Nephron progenitor cell (in vitro differentiated cells): ENCODE data around the gene DGKH.

Source experiments
- DNase-seq: peaks from one replicate; pipeline ENCODE4 v3.0.0; 2021
- H3K27ac Mint-ChIP-seq: 2 replicates; pipeline ENCODE4 v1.8.0; 2021; ENCODE audit warnings: mild to moderate bottlenecking, moderate library complexity, mixed read lengths
- H3K27me3 Mint-ChIP-seq: 2 replicates; pipeline ENCODE4 v1.8.0; 2021; ENCODE audit warnings: mild to moderate bottlenecking, low read depth, mixed read lengths; ENCODE audit not compliant: poor library complexity
- H3K36me3 Mint-ChIP-seq: 2 replicates; pipeline ENCODE4 v1.8.0; 2021; ENCODE audit warnings: low read depth, mixed read lengths
- H3K4me1 Mint-ChIP-seq: 2 replicates; pipeline ENCODE4 v1.8.0; 2021; ENCODE audit warnings: mixed read lengths
- H3K4me3 Mint-ChIP-seq: 2 replicates; pipeline ENCODE4 v1.8.0; 2021; ENCODE audit warnings: mild to moderate bottlenecking, moderate library complexity, mixed read lengths
- H3K9me3 Mint-ChIP-seq: 2 replicates; pipeline ENCODE4 v1.8.0; 2021; ENCODE audit warnings: mild to moderate bottlenecking, moderate library complexity, mixed read lengths
- CTCF ChIP-seq: fragments of 200-600 bp; sonication (generic); IDR thresholded peaks from 2 replicates; pipeline ENCODE4 v1.5.0; 2021; ENCODE audit warnings: antibody characterized with exemption

The DGKH gene

GRCh38 chr13:42099962-42100675, 51.7 kb downstream of the DGKH start:
- no peak for DNase-seq
- Mint-ChIP-seq H3K4me1 (no peaks in the 10 kb centered on the region), H3K27me3 (peaks cover 7% of the 10 kb centered on the region), H3K36me3 (peaks cover 39% of the 10 kb centered on the region), H3K9me3 (peaks cover 9% of the 10 kb centered on the region), H3K4me3 (no peak overlapping the region), H3K27ac (no peak overlapping the region)
- no peak for TF ChIP-seq CTCF

- no peak for TF ChIP-seq CTCF
- Mint-ChIP-seq H3K36me3 (peaks cover 40% of the 10 kb centered on the region), H3K27me3 (peaks cover 7% of the 10 kb centered on the region), H3K4me3 (no peak overlapping the region), H3K9me3 (peaks cover 9% of the 10 kb centered on the region), H3K27ac (no peak overlapping the region), H3K4me1 (no peaks in the 10 kb centered on the region)
- no peak for DNase-seq
Measured at GRCh38 chr13:42100960-42101359, 52.5 kb downstream of the DGKH start.

- no peak for DNase-seq
- TF ChIP-seq CTCF: no peak
- Mint-ChIP-seq H3K36me3 (peaks cover 39% of the 10 kb centered on the region), H3K27me3 (peaks cover 7% of the 10 kb centered on the region), H3K4me3 (no peak overlapping the region), H3K27ac (no peak overlapping the region), H3K9me3 (peaks cover 9% of the 10 kb centered on the region), H3K4me1 (peaks cover 2% of the 10 kb centered on the region)
Measured at GRCh38 chr13:42101821-42102585, 53.6 kb downstream of the DGKH start.

- Mint-ChIP-seq H3K27me3 (peaks cover 7% of the 10 kb centered on the region), H3K9me3 (peaks cover 9% of the 10 kb centered on the region), H3K27ac (no peak overlapping the region), H3K36me3 (peaks cover 34% of the 10 kb centered on the region), H3K4me1 (peaks cover 8% of the 10 kb centered on the region), H3K4me3 (no peak overlapping the region)
- DNase-seq: no peak
- no peak for TF ChIP-seq CTCF
Measured at GRCh38 chr13:42102961-42103865, 54.8 kb downstream of the DGKH start.

- no peak overlapping the region for H3K4me3 Mint-ChIP-seq
Measured at GRCh38 chr13:42106998-42107397, 58.5 kb downstream of the DGKH start.

More at GRCh38 chr13:42106998-42107397, 58.5 kb downstream of the DGKH start:
- Mint-ChIP-seq H3K9me3 (peaks cover 9% of the 10 kb centered on the region), H3K36me3 (peaks cover 28% of the 10 kb centered on the region), H3K4me1 (peaks cover 24% of the 10 kb centered on the region), H3K27me3 (no peaks in the 10 kb centered on the region), H3K27ac (peak overlapping the region; percentile 16)
- no peak for DNase-seq
- TF ChIP-seq CTCF: no peak
